H1 (cell line): ENCODE results near the gene OR51F2.

Experiments used
- CHD2 ChIP-seq: IDR thresholded peaks from 2 replicates; pipeline ENCODE4 v1.6.1; 2012; ENCODE audit warnings: low read length, improper control_type of control experiment
- CTCF ChIP-seq, 3 experiments: IDR thresholded peaks; 1 replicate in 2 of 3; 2 replicates in 1 of 3; pipeline versions ENCODE4 v1.5.1 to v1.6.1; 2011; ENCODE audit warnings: low read length in 3 of 3, mild to moderate bottlenecking in 3 of 3, inconsistent platforms in 2 of 3, low read depth in 1 of 3, moderate library complexity in 1 of 3; ENCODE audit not compliant: insufficient read depth in 1 of 3; ENCODE audit errors: control extremely low read depth in 1 of 3
- EP300 ChIP-seq, 2 experiments: IDR thresholded peaks; 1 replicate in 1 of 2; 2 replicates in 1 of 2; pipeline ENCODE4 v1.6.1; 2011 to 2012; ENCODE audit warnings: low read depth in 2 of 2, low read length in 2 of 2, mild to moderate bottlenecking in 2 of 2, borderline replicate concordance in 1 of 2, inconsistent platforms in 1 of 2, moderate library complexity in 1 of 2
- EZH2 ChIP-seq: fragments of 200-600 bp; sonication (generic); IDR thresholded peaks from 2 replicates; pipeline ENCODE4 v1.7.1; 2012; ENCODE audit warnings: low read depth, mild to moderate bottlenecking, moderate library complexity, low read length, inconsistent platforms; ENCODE audit not compliant: severe bottlenecking
- GABPA ChIP-seq: IDR thresholded peaks from 2 replicates; pipeline ENCODE4 v1.6.1; 2011; ENCODE audit warnings: mild to moderate bottlenecking, low read length, moderate library complexity, borderline replicate concordance; ENCODE audit not compliant: insufficient read depth
- KDM5A ChIP-seq: fragments of 200-600 bp; IDR thresholded peaks from 2 replicates; pipeline ENCODE4 v1.7.1; 2012; ENCODE audit warnings: mild to moderate bottlenecking, low read length, inconsistent platforms, mixed read lengths
- MAX ChIP-seq: IDR thresholded peaks from 2 replicates; pipeline ENCODE4 v1.6.1; 2012; ENCODE audit warnings: inconsistent platforms
- POLR2A ChIP-seq, 2 experiments: IDR thresholded peaks; 1 replicate in 1 of 2; 2 replicates in 1 of 2; pipeline ENCODE4 v1.6.1; 2011; ENCODE audit warnings: low read depth in 2 of 2, low read length in 2 of 2, mild to moderate bottlenecking in 2 of 2; ENCODE audit errors: control extremely low read depth in 1 of 2
- POLR2AphosphoS5 ChIP-seq: IDR thresholded peaks from 2 replicates; pipeline ENCODE4 v1.6.1; 2011; ENCODE audit warnings: low read depth, low read length
- RNF2 ChIP-seq: fragments of 200-900, 300-1000 bp; sonication (generic); IDR thresholded peaks from 2 replicates; pipeline ENCODE4 v1.7.1; 2016; ENCODE audit warnings: borderline replicate concordance, low read depth, mild to moderate bottlenecking, antibody characterized with exemption, low read length; ENCODE audit not compliant: poor library complexity, severe bottlenecking; ENCODE audit errors: missing control alignments
- SIX5 ChIP-seq: IDR thresholded peaks from 2 replicates; pipeline ENCODE4 v1.6.1; 2011; ENCODE audit warnings: mild to moderate bottlenecking, low read depth, low read length
- TAF1 ChIP-seq: IDR thresholded peaks from 2 replicates; pipeline ENCODE4 v1.6.1; 2011; ENCODE audit warnings: mild to moderate bottlenecking, low read depth, low read length
- TCF12 ChIP-seq: IDR thresholded peaks from 2 replicates; pipeline ENCODE4 v1.6.1; 2011; ENCODE audit warnings: low read depth, mild to moderate bottlenecking, low read length

GRCh38 chr11:4830346-4830745 lies 9.2 kb downstream of the OR51F2 start:
- no peak for TF ChIP-seq TCF12
- TF ChIP-seq POLR2A (IDR thresholded peaks at IDR 0.05; ENCODE audit: control extremely low read depth in 1 of 2, low read depth in 2 of 2, low read length in 2 of 2): no peak
- no peak for TF ChIP-seq SIX5
- no peak for TF ChIP-seq GABPA
- TF ChIP-seq CTCF (IDR thresholded peaks at IDR 0.05; ENCODE audit: control extremely low read depth in 1 of 3, insufficient read depth in 1 of 3, low read depth in 1 of 3, low read length in 3 of 3): no peak
- no peak for TF ChIP-seq POLR2AphosphoS5
- TF ChIP-seq EZH2: no peak
- no peak for TF ChIP-seq EP300 (IDR thresholded peaks at IDR 0.05; ENCODE audit: borderline replicate concordance in 1 of 2, low read depth in 2 of 2, low read length in 2 of 2)
- TF ChIP-seq CHD2: no peak
- no peak for TF ChIP-seq RNF2
- TF ChIP-seq MAX: no peak
- no peak for TF ChIP-seq TAF1
- no peak for TF ChIP-seq KDM5A
